ENCODE results near the gene BMP8B. TPM values are rescaled to one million over a fixed set of nuclear protein-coding genes. Genes with fewer than 3 reads are reported as not detected.
A peak's percentile ranks its signal among the peaks of the same experiment; 100 is the strongest.

The BMP8B gene
- total and polyA plus RNA-seq, 11 donors: 0.08 to 0.68 (median 0.49) TPM

DNA sequence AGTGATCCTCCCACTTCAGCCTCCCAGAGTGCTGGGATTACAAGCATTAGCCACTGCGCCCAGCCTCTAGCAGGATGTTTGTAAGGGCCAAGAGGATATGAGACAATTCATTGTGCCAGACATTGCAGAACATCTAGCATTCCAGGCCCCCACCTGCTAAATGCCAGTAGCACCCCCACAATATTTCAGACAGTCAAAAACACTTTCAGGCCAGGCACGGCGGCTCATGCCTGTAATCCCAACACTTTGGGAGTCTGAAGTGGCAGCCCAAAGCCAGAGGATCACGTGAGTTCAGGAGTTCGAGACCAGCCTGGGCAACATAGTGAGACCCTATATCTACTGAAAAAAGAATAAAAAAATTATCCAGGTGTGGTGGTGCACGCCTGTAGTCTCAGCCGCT, 37.1 kb downstream of the BMP8B start:
- Histone ChIP-seq H3K27ac (no peak overlapping the region), H3K27me3 (no peaks in the 10 kb centered on the region), H3K9me3 (no peaks in the 10 kb centered on the region), H3K4me1 (peaks cover 0 to 8% (median 0%) of the 10 kb centered on the region in 12 donors), H3K36me3 (peaks cover 4 to 100% (median 98%) of the 10 kb centered on the region in 9 donors), H3K4me3 (no peak overlapping the region)
- intact Hi-C loops (cut with DNase I): no loop called here
- no peak for ATAC-seq
- TF ChIP-seq, protein P1, sequence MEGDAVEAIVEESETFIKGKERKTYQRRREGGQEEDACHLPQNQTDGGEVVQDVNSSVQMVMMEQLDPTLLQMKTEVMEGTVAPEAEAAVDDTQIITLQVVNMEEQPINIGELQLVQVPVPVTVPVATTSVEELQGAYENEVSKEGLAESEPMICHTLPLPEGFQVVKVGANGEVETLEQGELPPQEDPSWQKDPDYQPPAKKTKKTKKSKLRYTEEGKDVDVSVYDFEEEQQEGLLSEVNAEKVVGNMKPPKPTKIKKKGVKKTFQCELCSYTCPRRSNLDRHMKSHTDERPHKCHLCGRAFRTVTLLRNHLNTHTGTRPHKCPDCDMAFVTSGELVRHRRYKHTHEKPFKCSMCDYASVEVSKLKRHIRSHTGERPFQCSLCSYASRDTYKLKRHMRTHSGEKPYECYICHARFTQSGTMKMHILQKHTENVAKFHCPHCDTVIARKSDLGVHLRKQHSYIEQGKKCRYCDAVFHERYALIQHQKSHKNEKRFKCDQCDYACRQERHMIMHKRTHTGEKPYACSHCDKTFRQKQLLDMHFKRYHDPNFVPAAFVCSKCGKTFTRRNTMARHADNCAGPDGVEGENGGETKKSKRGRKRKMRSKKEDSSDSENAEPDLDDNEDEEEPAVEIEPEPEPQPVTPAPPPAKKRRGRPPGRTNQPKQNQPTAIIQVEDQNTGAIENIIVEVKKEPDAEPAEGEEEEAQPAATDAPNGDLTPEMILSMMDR (IDR thresholded peaks at IDR 0.05): no peak
- TF ChIP-seq POLR2A (IDR thresholded peaks at IDR 0.05): no peak
- no peak for DNase-seq
- WGBS, 4 donors: 94 to 97% (median 97%) methylated on average over 7 of the region's 7 CpGs

DNA sequence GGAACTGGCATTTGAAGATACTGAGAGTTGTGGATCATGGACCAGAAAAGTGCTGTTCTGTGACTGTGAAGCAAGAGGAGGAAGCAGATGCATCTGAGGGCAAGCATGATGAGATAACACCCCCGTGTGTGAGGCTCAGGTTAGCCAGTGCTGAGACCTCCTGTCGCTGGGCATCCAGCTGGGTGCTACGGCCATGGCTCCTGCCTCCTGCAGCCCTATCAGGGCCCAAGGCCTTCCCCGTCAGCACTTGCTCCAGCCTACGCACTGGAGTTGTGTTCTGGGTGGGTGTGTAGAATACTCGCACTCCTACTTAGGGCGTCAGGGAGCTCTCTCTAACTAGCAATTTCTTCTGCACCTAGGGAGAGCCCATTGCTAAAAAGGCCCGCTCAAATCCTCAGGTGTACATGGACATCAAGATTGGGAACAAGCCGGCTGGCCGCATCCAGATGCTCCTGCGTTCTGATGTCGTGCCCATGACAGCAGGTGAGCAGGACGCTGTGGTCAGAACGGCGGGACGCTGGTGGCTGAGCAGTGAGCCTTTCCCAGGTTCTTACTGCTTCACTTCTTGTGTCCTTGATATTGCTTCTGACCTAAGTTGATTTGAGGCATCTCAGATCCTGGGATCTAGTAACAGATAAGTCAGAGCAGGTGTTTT, 43.5 kb downstream of the BMP8B start:
- Histone ChIP-seq H3K4me1 (peaks cover 0 to 8% (median 0%) of the 10 kb centered on the region in 12 donors), H3K36me3 (peaks cover 4 to 100% (median 100%) of the 10 kb centered on the region in 9 donors), H3K27ac (no peak overlapping the region), H3K4me3 (no peak overlapping the region), H3K9me3 (no peaks in the 10 kb centered on the region), H3K27me3 (no peaks in the 10 kb centered on the region)
- 92 to 96% (median 95%) methylated on average over 11 to 16 of the region's 16 CpGs for WGBS, 4 donors
- DNase-seq (no peak), ATAC-seq (peak in 1 of 4 donors; percentile 17)
- intact Hi-C loops (cut with DNase I): no loop called here
- TF ChIP-seq POLR2A (IDR thresholded peaks at IDR 0.05): no peak
- TF ChIP-seq, protein P1 (IDR thresholded peaks at IDR 0.05): no peak

DNA sequence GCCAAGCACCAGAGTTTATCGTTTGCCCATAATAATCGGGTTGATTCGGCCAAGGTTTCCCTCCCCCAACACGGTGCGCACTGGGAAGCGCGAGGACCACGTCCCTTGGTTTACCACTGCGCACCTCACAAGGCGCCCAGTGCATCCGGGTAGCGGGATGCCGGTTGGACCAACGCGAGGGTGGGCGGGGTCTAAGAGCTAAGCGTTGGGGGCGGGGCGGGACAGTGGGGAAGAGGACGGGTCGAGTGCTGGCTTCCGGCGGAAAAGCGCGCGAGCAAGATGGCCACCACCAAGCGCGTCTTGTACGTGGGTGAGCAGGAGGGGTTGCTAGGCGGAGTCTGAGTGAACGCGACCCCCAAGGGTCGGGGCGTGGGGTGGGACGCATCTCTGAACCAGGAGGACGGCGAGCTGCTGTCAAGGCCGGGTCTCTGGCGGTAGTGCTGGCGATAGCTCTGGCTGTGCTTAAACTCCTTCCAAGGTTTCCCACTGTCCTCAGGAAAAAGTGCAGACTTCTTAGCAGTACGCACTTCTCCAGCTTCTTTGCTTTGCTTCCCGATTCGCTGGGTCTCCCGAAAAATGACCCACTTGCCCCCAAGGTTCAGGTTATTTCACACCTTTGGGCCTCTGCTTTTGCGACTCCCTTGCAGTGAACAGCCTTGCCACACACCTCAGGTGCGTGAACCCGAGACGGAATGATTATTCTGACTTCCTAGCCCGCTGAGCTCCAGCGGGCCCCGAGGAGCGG, 49.9 kb downstream of the BMP8B start, which contains the start of gene PPIE:
Gene PPIE, plus strand, starts transcription at position 261 of the 745 bp plus-strand sequence. Its CDS starts 19 bp downstream, at position 280.
- DNase-seq: peak; percentile 94 to 97 (median 95)
- peak within 1 kb of the TSS; percentile 57 to 91 (median 78) for H3K4me3 ChIP-seq
- intact Hi-C loops (cut with DNase I): loop anchor here in 1 of 10 donors (10.0 kb wide), 1 partner anchor 644 kb away; no protein-coding TSS in a partner anchor
- ATAC-seq: peak; percentile 96 to 99 (median 99)
- H3K27me3 ChIP-seq: peaks cover 0 to 16% (median 2%) of the 10 kb centered on the region in 9 donors
- H3K36me3 ChIP-seq: peaks cover 0 to 39% (median 36%) of the 10 kb centered on the region in 9 donors
- H3K27ac ChIP-seq: peak within 1 kb of the TSS in 11 of 12 donors; percentile 7 to 84 (median 72)
- 0 to 2% (median 1%) methylated on average over 43 to 52 of the region's 52 CpGs for WGBS, 4 donors
- H3K9me3 ChIP-seq: no peaks in the 10 kb centered on the region
- H3K4me1 ChIP-seq: peaks cover 0 to 17% (median 14%) of the 10 kb centered on the region in 12 donors
- TF ChIP-seq POLR2A (IDR thresholded peaks at IDR 0.05): peak in 1 of 2 donors; percentile 17
- TF ChIP-seq, protein P1 (IDR thresholded peaks at IDR 0.05): no peak

Measured in heart left ventricle (tissue), 16 donors.